LHCN-M2 (cell line): ENCODE results near the gene RHOBTB1. TPM values are rescaled to one million over a fixed set of nuclear protein-coding genes. Genes with fewer than 3 reads are reported as not detected.
A peak's percentile ranks its signal among the peaks of the same experiment; 100 is the strongest.

Experiments used
- DNase-seq: peaks from one replicate; pipeline ENCODE4 v3.0.0-alpha.2; 2012; ENCODE audit warnings: low read depth
- total RNA-seq: library from RNA; depleted of rRNA; stranded (reverse); fragments of >200 nt; gene quantifications from 2 replicates; pipeline ENCODE4 v1.2.3, GENCODE V29; 2014; rRNA removed

RHOBTB1 gene
- total RNA-seq, 1 experiment from 2014 or later, result 20.0 TPM

DNA sequence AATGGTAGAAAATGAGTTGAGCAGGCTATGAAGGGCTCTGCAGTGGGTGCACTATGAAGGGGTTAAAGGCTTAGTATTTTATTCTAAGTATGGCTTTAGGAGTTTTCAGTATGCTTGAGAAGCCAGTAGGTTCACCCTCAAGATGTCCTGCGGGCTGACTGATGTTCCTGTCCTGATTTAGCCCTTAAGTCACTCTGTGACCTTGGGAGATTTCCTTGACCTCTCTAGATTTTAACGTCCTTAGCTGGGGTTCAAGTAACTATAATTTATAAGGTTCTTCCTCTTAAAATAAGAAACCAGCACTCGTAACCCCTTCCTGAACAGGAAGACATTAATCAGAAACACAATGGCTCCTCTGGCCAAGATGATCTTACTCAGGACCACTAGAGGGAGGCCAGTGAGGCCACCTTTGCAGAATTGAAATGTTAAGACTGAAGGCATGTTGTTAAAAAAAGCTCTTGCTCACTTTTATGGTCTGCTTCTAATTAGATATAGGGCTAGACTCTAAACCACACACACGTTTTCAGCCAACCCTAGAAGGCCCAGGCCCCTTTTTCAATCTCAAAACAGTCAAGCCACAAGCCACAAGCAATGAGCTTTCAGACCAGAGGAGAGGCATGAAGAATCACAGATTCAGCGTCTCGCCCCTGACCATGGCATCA, 123.8 kb downstream of the RHOBTB1 start:
- peak; percentile 27 for DNase-seq

Other genes starting within 250 kb of the RHOBTB1 start
- gene CDK1, start 165.7 kb downstream of the RHOBTB1 start, total RNA-seq, result 180 and 183 TPM in 2 replicates